HG03280 (cell line): ENCODE data around the gene VPS26C.
"Not testable (repeated sequence)": the region's sequence is repeated elsewhere in the genome, so short reads cannot be mapped to it uniquely, and the experiment has no call there.

ENCODE experiments used
- ATAC-seq: cut with Tn5 transposase; IDR thresholded peaks from one replicate; pipeline ENCODE4 v1.9.1; 2021; ENCODE audit warnings: mild to moderate bottlenecking, moderate library complexity; ENCODE audit not compliant: unreplicated experiment

Gene VPS26C

GRCh38 chr21:37231671-37232070 is 35.5 kb downstream of the VPS26C start:
- ATAC-seq = no peak

- ATAC-seq = no peak
These were observed 35.9 kb downstream of the VPS26C start for GRCh38 chr21:37231249-37231645.

GRCh38 chr21:37230632-37231248 is 36.4 kb downstream of the VPS26C start:
- ATAC-seq = no peak

GRCh38 chr21:37228003-37228400 is 39.1 kb downstream of the VPS26C start:
- no peak for ATAC-seq

- no peak for ATAC-seq
These were observed 39.8 kb downstream of the VPS26C start for GRCh38 chr21:37227071-37228002.

GRCh38 chr21:37226041-37226920 is 40.9 kb downstream of the VPS26C start:
- ATAC-seq = no peak

GRCh38 chr21:37224861-37225839 is 42.0 kb downstream of the VPS26C start:
- ATAC-seq = no peak

- ATAC-seq = no peak
These were observed 43.3 kb downstream of the VPS26C start for GRCh38 chr21:37223804-37224345.

- not testable (repeated sequence) for ATAC-seq
These were observed 44.9 kb downstream of the VPS26C start for GRCh38 chr21:37222248-37222647.

- ATAC-seq = peak; percentile 85
These were observed 46.0 kb downstream of the VPS26C start for GRCh38 chr21:37220981-37221664.

GRCh38 chr21:37220433-37220980 is 46.6 kb downstream of the VPS26C start:
- peak; percentile 38 for ATAC-seq

GRCh38 chr21:37219761-37220432 is 47.2 kb downstream of the VPS26C start:
- ATAC-seq = no peak

- no peak for ATAC-seq
These were observed 52.2 kb downstream of the VPS26C start for GRCh38 chr21:37214952-37215351.

- no peak for ATAC-seq
These were observed 56.3 kb downstream of the VPS26C start for GRCh38 chr21:37210799-37211198.

GRCh38 chr21:37210130-37210529 is 57.0 kb downstream of the VPS26C start:
- ATAC-seq = no peak

GRCh38 chr21:37208741-37209225 is 58.4 kb downstream of the VPS26C start:
- ATAC-seq = no peak

- ATAC-seq = peak; percentile 68
These were observed 58.9 kb downstream of the VPS26C start for GRCh38 chr21:37208056-37208721.
